NCI-H2171 (cell line): ENCODE data around the gene FAM20A.

Source experiments
- DNase-seq: peaks from one replicate; lab custom pipeline; 2025; lab: John Stamatoyannopoulos, UW

FAM20A gene

GRCh38 chr17:68565661-68566441 is 35.3 kb downstream of the FAM20A start:
- no peak for DNase-seq

DNA sequence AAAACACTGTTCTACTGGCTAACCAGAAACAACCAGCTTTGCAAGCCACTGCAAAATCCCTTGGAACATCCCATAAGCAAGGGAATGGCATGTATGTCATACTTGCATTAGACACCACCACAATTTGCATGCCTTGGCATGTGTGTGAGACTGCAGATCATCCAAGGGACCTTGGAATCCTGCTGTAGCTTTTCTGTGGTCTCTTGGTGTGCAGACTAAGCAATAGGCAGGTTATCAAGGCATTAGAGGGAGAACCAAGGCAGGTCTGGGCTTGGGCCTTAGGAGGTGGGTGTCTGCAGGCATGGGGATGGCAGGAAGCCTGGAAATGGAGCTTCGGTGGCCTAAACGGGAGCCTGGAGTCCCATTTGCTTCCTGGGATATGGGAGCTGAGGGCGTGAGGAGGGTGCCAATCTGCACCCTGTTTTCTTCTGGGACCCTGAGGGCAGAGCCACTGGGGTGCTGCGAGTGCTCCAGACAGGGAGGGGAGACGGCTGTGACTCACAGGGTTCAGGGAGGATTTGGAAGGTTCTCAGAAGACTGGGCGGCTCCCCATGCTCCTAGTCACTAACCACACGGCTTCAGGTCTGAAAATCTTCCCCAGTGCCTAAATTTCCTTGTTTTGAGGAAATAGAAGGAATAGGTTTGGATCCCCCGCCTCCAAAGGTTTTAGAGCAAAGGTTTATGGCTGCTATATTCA is 36.6 kb downstream of the FAM20A start:
- no peak for DNase-seq

DNA sequence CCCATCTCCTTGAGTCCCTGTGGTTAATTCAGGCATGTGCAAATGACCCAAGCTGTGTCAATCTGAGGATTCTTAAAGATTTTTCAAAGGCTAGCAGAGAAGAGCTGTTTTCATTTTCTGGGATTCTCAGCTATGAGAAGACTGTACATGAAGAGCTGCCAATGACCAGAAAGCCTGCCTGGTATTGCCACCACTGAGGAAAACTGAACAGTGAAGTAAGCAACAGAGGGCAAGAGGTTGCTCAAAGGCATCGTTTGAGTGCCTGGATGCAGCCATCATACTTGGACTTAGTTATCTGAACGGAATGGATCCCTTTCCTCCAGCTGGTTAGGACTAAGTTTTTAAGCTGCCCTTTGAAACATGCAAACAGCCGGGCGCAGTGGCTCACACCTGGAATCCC is 38.4 kb downstream of the FAM20A start:
- no peak for DNase-seq

- DNase-seq = no peak
Observed at GRCh38 chr17:68560966-68561720, 40.0 kb downstream of the FAM20A start.

DNA sequence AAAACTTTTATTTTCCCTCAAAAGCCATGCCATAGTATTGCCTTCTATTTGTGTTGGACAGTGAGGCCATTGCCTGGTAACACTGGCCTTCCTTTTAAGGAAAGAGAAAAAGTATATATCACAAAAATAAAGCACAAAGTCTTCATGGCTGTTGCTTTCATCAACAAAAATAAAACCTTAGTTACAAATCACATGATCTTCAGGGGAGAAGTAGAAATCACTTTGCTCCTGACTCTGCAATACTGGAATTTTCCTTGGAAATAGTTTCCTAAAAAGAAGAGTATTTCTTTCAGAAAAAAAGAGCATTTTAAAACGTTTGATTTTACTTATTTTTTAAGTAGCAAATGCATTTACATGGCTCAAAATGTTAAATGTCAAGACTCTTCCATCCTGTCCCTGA is 41.9 kb downstream of the FAM20A start:
- no peak for DNase-seq

DNA sequence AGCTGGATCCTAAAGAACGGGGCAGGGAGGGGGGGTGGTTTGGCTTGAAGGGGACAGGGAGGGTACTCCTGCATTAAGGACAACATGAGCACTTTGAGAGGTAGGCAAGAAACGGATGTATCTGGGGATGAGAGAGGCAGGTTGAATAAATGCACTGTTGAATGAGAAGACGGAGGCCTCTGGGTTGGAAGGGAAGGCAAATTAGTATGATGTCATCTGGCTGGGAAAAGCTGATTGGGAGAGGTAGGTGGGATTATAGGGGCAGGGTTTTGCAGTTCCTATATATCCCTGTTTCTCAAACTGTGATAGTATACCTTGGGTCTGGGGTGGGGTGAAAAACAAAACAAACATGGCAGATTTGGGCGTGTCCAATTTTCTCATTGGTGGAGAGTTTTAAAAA is 44.6 kb downstream of the FAM20A start:
- no peak for DNase-seq

GRCh38 chr17:68544111-68544915 is 56.9 kb downstream of the FAM20A start:
- no peak for DNase-seq

- no peak for DNase-seq
Observed at GRCh38 chr17:68542698-68543463, 58.3 kb downstream of the FAM20A start.

DNA sequence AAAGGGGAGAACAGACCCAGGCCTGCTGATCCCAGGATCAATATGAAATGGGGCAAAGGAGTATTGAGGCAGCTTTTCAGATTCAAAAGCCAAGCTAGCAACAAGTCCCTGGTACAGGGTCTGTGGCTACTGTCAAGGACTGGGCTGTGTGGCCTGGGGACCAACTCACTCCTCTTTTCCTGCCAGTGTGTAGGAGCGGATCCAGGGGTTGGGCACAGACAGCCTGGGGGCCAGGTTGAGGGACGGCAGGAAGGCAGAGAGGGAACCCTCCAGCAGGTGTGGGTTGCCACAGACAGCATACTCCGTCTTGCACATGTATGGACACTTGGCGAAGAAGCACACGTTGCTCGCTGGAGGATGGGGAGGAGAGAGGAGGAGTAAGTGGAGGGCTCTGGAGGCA is 59.4 kb downstream of the FAM20A start:
- DNase-seq = no peak

- no peak for DNase-seq
Observed at GRCh38 chr17:68540981-68541380, 60.2 kb downstream of the FAM20A start.

DNA sequence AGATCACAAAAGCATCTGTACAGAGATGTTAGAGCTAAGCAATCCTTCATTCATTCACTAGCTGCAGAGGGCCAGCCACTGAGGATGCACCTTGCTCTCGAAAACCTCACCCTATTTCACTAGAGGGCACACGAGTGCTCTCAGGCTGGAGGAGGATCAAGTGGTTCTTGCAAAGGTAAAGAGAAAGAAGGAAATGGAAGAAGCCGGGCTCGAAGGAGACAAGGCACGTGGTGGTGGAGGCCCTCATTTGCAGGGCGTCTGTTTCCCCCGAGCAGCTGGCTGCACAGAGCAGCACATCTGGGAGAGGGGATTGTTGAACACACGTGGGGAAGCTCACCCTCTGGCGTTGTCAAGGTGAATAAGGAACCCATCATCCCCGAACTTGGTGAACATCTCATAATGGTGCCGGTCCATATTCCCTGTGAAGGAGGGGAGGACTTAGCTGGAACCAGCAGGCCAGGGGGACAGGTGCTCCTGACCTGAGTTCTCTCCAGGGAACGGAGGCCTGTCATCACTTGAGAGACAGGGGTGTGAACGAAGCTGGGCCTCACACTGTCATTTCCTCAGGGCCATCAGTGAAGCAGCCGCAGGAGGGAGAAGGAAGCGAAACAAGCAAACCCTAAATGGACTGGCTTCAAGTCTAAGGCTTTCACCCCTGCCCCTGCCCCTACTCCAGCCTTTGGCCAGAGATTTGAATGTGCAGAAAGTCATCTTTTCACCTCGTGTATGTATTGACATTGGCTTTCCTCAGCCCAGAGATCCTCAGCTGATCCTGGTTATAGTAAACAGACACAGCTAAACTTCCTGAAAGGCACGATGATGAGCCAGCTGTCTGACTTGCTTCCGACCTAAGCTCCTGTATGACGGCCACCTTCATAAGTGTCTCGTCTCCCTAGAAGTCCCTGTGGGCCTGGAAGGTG is 61.4 kb downstream of the FAM20A start:
- DNase-seq = no peak

DNA sequence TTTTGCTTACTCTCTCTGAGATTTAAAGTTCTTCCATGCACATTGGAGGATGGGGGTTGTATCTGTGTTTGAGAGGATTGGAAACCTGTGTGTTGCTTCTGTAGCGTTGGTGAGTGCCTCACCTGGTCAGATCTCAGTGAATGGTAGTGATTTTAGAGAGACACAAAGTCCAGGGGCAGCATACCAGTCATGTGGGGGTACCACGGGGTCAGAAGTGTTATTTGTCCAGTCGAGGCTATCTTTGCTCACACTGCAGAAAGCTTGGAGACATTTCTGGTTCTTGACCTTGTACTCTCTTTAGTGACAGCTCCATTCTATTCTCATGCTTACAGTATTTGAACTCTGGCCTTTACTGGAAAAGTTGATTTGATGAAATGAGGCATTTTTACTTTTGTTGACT is 65.2 kb downstream of the FAM20A start:
- no peak for DNase-seq

GRCh38 chr17:68534695-68535088 is 66.5 kb downstream of the FAM20A start:
- DNase-seq = no peak

- no peak for DNase-seq
Observed at GRCh38 chr17:68533887-68534694, 67.1 kb downstream of the FAM20A start.

DNA sequence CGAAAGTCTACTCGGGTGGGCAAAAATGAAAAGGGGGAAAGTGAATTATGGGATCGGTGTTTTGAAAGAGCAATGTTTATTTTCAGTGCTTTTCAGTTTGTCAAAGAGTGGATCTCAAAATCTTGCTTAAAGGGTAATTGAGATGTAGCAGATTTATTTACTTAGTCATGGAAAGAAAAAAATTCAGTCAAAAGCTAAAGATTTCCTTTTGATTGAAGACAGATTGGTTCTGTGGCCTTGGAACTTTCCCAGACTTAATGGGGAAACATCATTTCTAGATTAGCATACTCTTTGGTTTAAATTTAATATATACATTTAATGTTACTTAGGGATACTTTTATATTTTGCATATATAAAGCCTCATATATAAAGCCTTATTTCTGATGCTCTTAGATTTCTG is 68.3 kb downstream of the FAM20A start:
- no peak for DNase-seq

DNA sequence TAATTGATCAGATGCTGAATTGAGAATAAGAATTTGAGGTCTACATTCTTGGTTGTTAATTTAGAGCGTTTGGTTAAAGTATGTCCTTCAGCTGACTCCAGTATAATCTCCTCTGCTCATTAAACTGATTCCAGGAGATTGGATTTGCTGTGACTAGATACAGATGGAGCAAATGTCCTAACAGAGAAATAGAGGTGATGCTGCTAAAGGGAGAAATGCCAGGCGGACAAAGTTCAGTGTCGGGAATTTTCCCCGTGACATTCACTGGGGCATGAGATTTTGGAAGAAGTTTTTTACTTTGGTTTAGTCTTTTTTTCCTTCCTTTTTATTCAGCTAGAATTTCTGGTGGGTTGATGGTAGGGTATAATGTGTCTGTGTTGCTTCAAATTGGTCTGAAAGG is 69.9 kb downstream of the FAM20A start:
- no peak for DNase-seq

DNA sequence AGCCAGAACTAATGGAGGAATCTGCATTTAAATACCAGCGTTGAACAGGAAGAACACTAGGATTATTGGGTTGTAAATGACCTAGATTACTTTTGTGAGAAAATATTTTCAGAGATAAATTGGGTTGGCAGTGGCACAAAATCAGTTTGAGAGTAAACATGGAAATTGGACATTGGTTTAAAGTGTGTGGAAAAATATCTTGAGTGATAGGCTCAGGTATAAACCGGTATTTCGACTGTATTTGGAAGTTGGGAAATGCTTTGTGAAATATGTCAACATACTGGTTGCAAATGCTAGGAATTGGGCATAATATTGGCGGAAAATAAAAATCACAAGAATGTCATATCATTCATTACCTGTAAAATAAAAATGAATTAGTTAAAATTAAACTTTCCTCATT is 73.9 kb downstream of the FAM20A start:
- no peak for DNase-seq

GRCh38 chr17:68526548-68526947 is 74.6 kb downstream of the FAM20A start:
- DNase-seq = no peak

- no peak for DNase-seq
Observed at GRCh38 chr17:68522266-68522665, 78.9 kb downstream of the FAM20A start.
